Immature natural killer cell (primary cell): ENCODE data around the gene YIPF3. TPM values are rescaled to one million over a fixed set of nuclear protein-coding genes. Genes with fewer than 3 reads are reported as not detected.
"Not testable (repeated sequence)": the region's sequence is repeated elsewhere in the genome, so short reads cannot be mapped to it uniquely, and the experiment has no call there.

Experiments used
- DNase-seq, 3 donors: peaks; one replicate each; pipeline ENCODE4 v3.0.0; 2022; ENCODE audit warnings: mixed read lengths in 1 of 3
- H3K27ac Mint-ChIP-seq, 6 donors: one replicate each; pipeline ENCODE4 v1.8.0; 2020; ENCODE audit warnings: mixed read lengths in 6 of 6, mild to moderate bottlenecking in 5 of 6, inconsistent platforms in 4 of 6, moderate library complexity in 3 of 6
- H3K27me3 Mint-ChIP-seq, 3 donors: one replicate each; pipeline ENCODE4 v1.8.0; 2020 to 2021; ENCODE audit warnings: low read depth in 3 of 3, mild to moderate bottlenecking in 3 of 3, mixed read lengths in 3 of 3, moderate library complexity in 3 of 3, inconsistent platforms in 1 of 3
- H3K36me3 Mint-ChIP-seq, 3 donors: one replicate each; pipeline ENCODE4 v1.8.0; 2020; ENCODE audit warnings: mixed read lengths in 3 of 3, inconsistent platforms in 2 of 3, mild to moderate bottlenecking in 2 of 3
- H3K4me1 Mint-ChIP-seq, 2 donors: one replicate each; pipeline ENCODE4 v1.8.0; 2020; ENCODE audit warnings: inconsistent platforms in 2 of 2, mild to moderate bottlenecking in 2 of 2, mixed read lengths in 2 of 2, moderate library complexity in 1 of 2
- H3K4me3 Mint-ChIP-seq, 5 donors: one replicate each; pipeline ENCODE4 v1.8.0; 2020; ENCODE audit warnings: mild to moderate bottlenecking in 5 of 5, mixed read lengths in 5 of 5, inconsistent platforms in 3 of 5, moderate library complexity in 3 of 5
- H3K9me3 Mint-ChIP-seq, 6 donors: one replicate each; pipeline ENCODE4 v1.8.0; 2020; ENCODE audit warnings: mild to moderate bottlenecking in 6 of 6, mixed read lengths in 6 of 6, inconsistent platforms in 4 of 6, moderate library complexity in 3 of 6
- polyA plus RNA-seq, 3 donors: library from polyadenylated mRNA; unstranded; fragments of 300-500 nt; fragmentation: Illumina TruSeq; gene quantifications; one replicate each; pipeline ENCODE4 v1.2.3, GENCODE V29; 2021

YIPF3 gene
- polyA plus RNA-seq, 3 donors from 2014 or later = 73.7 to 92.2 (median 76.6) TPM

- no peak overlapping the region for H3K4me3 Mint-ChIP-seq
Measured at GRCh38 chr6:43506171-43506570, 10.6 kb downstream of the YIPF3 start.

GRCh38 chr6:43505718-43506117 is 11.0 kb downstream of the YIPF3 start:
- no peak overlapping the region for H3K27ac Mint-ChIP-seq
- no peak for DNase-seq
- no peak overlapping the region for H3K4me3 Mint-ChIP-seq
- no peaks in the 10 kb centered on the region for H3K9me3 Mint-ChIP-seq
- peaks cover 17 to 35% (median 18%) of the 10 kb centered on the region in 3 donors for H3K36me3 Mint-ChIP-seq
- H3K27me3 Mint-ChIP-seq = peaks cover 12 to 15% (median 13%) of the 10 kb centered on the region in 3 donors
- peaks cover 11 to 15% of the 10 kb centered on the region in 2 donors for H3K4me1 Mint-ChIP-seq

More at GRCh38 chr6:43506171-43506570, 10.6 kb downstream of the YIPF3 start:
- H3K9me3 Mint-ChIP-seq = no peaks in the 10 kb centered on the region
- peaks cover 16 to 34% (median 19%) of the 10 kb centered on the region in 3 donors for H3K36me3 Mint-ChIP-seq
- H3K27me3 Mint-ChIP-seq = peaks cover 12 to 15% (median 13%) of the 10 kb centered on the region in 3 donors
- peaks cover 11 to 15% of the 10 kb centered on the region in 2 donors for H3K4me1 Mint-ChIP-seq
- peak overlapping the region in 2 of 6 donors; percentile 5 to 20 for H3K27ac Mint-ChIP-seq
- DNase-seq = no peak

- H3K27me3 Mint-ChIP-seq = peaks cover 12 to 15% (median 13%) of the 10 kb centered on the region in 3 donors
- H3K4me1 Mint-ChIP-seq = peaks cover 9 to 15% of the 10 kb centered on the region in 2 donors
- H3K27ac Mint-ChIP-seq = peak overlapping the region in 2 of 6 donors; percentile 21 to 43
- no peak for DNase-seq
- no peak overlapping the region for H3K4me3 Mint-ChIP-seq
- H3K36me3 Mint-ChIP-seq = peaks cover 18 to 41% (median 20%) of the 10 kb centered on the region in 3 donors
- no peaks in the 10 kb centered on the region for H3K9me3 Mint-ChIP-seq
Measured at GRCh38 chr6:43504756-43505593, 11.8 kb downstream of the YIPF3 start.

- H3K4me1 Mint-ChIP-seq = peaks cover 3 to 5% of the 10 kb centered on the region in 2 donors
- no peak for DNase-seq
- H3K4me3 Mint-ChIP-seq = no peak overlapping the region
- H3K27me3 Mint-ChIP-seq = peaks cover 5 to 11% (median 9%) of the 10 kb centered on the region in 3 donors
- H3K36me3 Mint-ChIP-seq = peaks cover 15 to 42% (median 24%) of the 10 kb centered on the region in 3 donors
- H3K9me3 Mint-ChIP-seq = no peaks in the 10 kb centered on the region
- H3K27ac Mint-ChIP-seq = peak overlapping the region in 1 of 6 donors; percentile 70
Measured at GRCh38 chr6:43503443-43503842, 13.3 kb downstream of the YIPF3 start.

- no peaks in the 10 kb centered on the region for H3K9me3 Mint-ChIP-seq
- DNase-seq = no peak
- H3K4me1 Mint-ChIP-seq = peaks cover 3 to 5% of the 10 kb centered on the region in 2 donors
- H3K36me3 Mint-ChIP-seq = peaks cover 15 to 42% (median 24%) of the 10 kb centered on the region in 3 donors
- H3K27me3 Mint-ChIP-seq = peaks cover 3 to 7% (median 5%) of the 10 kb centered on the region in 3 donors
- H3K4me3 Mint-ChIP-seq = no peak overlapping the region
- H3K27ac Mint-ChIP-seq = no peak overlapping the region
Measured at GRCh38 chr6:43502666-43503065, 14.1 kb downstream of the YIPF3 start.

- Mint-ChIP-seq H3K4me1 (peaks cover 1 to 3% of the 10 kb centered on the region in 2 donors), H3K9me3 (no peaks in the 10 kb centered on the region), H3K4me3 (no peak overlapping the region), H3K27ac (peak overlapping the region in 1 of 6 donors; percentile 79), H3K36me3 (peaks cover 15 to 37% (median 24%) of the 10 kb centered on the region in 3 donors), H3K27me3 (peaks cover 0 to 4% (median 3%) of the 10 kb centered on the region in 3 donors)
- DNase-seq = no peak
Measured at GRCh38 chr6:43500921-43501320, 15.8 kb downstream of the YIPF3 start.

- no peak for DNase-seq
- Mint-ChIP-seq H3K36me3 (peaks cover 18 to 29% (median 24%) of the 10 kb centered on the region in 3 donors), H3K9me3 (no peaks in the 10 kb centered on the region), H3K27ac (peak overlapping the region in 2 of 6 donors; percentile 19 to 36), H3K4me3 (no peak overlapping the region), H3K4me1 (peaks cover 16 to 19% of the 10 kb centered on the region in 2 donors), H3K27me3 (peaks cover 0 to 3% (median 3%) of the 10 kb centered on the region in 3 donors)
Measured at GRCh38 chr6:43499028-43499815, 17.5 kb downstream of the YIPF3 start.

GRCh38 chr6:43498291-43498690 is 18.4 kb downstream of the YIPF3 start:
- Mint-ChIP-seq H3K4me1 (peaks cover 25% of the 10 kb centered on the region in 2 donors), H3K36me3 (peaks cover 14 to 28% (median 18%) of the 10 kb centered on the region in 3 donors)
- not testable (repeated sequence) for H3K9me3 Mint-ChIP-seq, H3K4me3 Mint-ChIP-seq, H3K27me3 Mint-ChIP-seq, DNase-seq, H3K27ac Mint-ChIP-seq

- no peak overlapping the region for H3K4me3 Mint-ChIP-seq
- H3K36me3 Mint-ChIP-seq = peaks cover 14 to 25% (median 18%) of the 10 kb centered on the region in 3 donors
- H3K4me1 Mint-ChIP-seq = peaks cover 28 to 30% of the 10 kb centered on the region in 2 donors
- no peaks in the 10 kb centered on the region for H3K9me3 Mint-ChIP-seq
- no peak for DNase-seq
- H3K27me3 Mint-ChIP-seq = peaks cover 0 to 3% (median 3%) of the 10 kb centered on the region in 3 donors
- peak overlapping the region in 1 of 6 donors; percentile 55 for H3K27ac Mint-ChIP-seq
Measured at GRCh38 chr6:43497689-43498088, 19.0 kb downstream of the YIPF3 start.

- no peak overlapping the region for H3K27ac Mint-ChIP-seq
- peaks cover 0 to 3% (median 3%) of the 10 kb centered on the region in 3 donors for H3K27me3 Mint-ChIP-seq
- peaks cover 30 to 32% of the 10 kb centered on the region in 2 donors for H3K4me1 Mint-ChIP-seq
- no peak for DNase-seq
- H3K9me3 Mint-ChIP-seq = no peaks in the 10 kb centered on the region
- H3K4me3 Mint-ChIP-seq = no peak overlapping the region
- peaks cover 13 to 21% (median 17%) of the 10 kb centered on the region in 3 donors for H3K36me3 Mint-ChIP-seq
Measured at GRCh38 chr6:43497129-43497396, 19.7 kb downstream of the YIPF3 start.

- no peak for DNase-seq
- no peak overlapping the region for H3K27ac Mint-ChIP-seq
- H3K4me3 Mint-ChIP-seq = no peak overlapping the region
- H3K4me1 Mint-ChIP-seq = peaks cover 30 to 33% of the 10 kb centered on the region in 2 donors
- peaks cover 8 to 16% (median 11%) of the 10 kb centered on the region in 3 donors for H3K36me3 Mint-ChIP-seq
- H3K27me3 Mint-ChIP-seq = peaks cover 0 to 3% (median 2%) of the 10 kb centered on the region in 3 donors
- no peaks in the 10 kb centered on the region for H3K9me3 Mint-ChIP-seq
Measured at GRCh38 chr6:43496370-43497128, 20.2 kb downstream of the YIPF3 start.

GRCh38 chr6:43495409-43495941 is 21.3 kb downstream of the YIPF3 start:
- peak overlapping the region; percentile 70 to 89 (median 80) for H3K27ac Mint-ChIP-seq
- peak overlapping the region; percentile 53 to 83 (median 72) for H3K4me3 Mint-ChIP-seq
- H3K36me3 Mint-ChIP-seq = peaks cover 3 to 7% (median 5%) of the 10 kb centered on the region in 3 donors
- peaks cover 30 to 33% of the 10 kb centered on the region in 2 donors for H3K4me1 Mint-ChIP-seq
- DNase-seq = peak in 2 of 3 donors; percentile 29 to 43
- H3K9me3 Mint-ChIP-seq = no peaks in the 10 kb centered on the region
- peaks cover 0 to 2% (median 0%) of the 10 kb centered on the region in 3 donors for H3K27me3 Mint-ChIP-seq

- Mint-ChIP-seq H3K36me3 (peaks cover 3 to 4% (median 3%) of the 10 kb centered on the region in 3 donors), H3K4me1 (peaks cover 30 to 36% of the 10 kb centered on the region in 2 donors), H3K27me3 (peaks cover 0 to 2% (median 1%) of the 10 kb centered on the region in 3 donors), H3K9me3 (no peaks in the 10 kb centered on the region), H3K4me3 (peak overlapping the region; percentile 53 to 83 (median 72)), H3K27ac (peak overlapping the region; percentile 70 to 89 (median 80))
- no peak for DNase-seq
Measured at GRCh38 chr6:43494766-43495165, 22.0 kb downstream of the YIPF3 start.
